ENCODE measurements around the gene RPL5.

GRCh38 chr1:92831762-92832536, at the start of gene RPL5:
- TF ChIP-seq CTCF (conservative IDR thresholded peaks at IDR 0.05; ENCODE audit: low read depth, low read length) (peak; percentile 96), RAD21 (IDR thresholded peaks at IDR 0.05; ENCODE audit: low read length) (peak; percentile 47), CEBPB (IDR thresholded peaks at IDR 0.05; ENCODE audit: low read depth, low read length) (no peak), POLR2A (IDR thresholded peaks at IDR 0.05; ENCODE audit: low read depth, low read length) (peak; percentile 97)

All from IMR-90 (cell line).